GM04503 (cell line): ENCODE data around the gene DNAJC21.
"Not testable (repeated sequence)": the region's sequence is repeated elsewhere in the genome, so short reads cannot be mapped to it uniquely, and the experiment has no call there.

Experiments used
- DNase-seq: peaks from one replicate; pipeline ENCODE4 v3.0.0-alpha.2; 2012; ENCODE audit warnings: low read depth

DNAJC21 gene

GRCh38 chr5:34923694-34924461 lies 5.5 kb upstream of the DNAJC21 start:
- DNase-seq = peak; percentile 62

- no peak for DNase-seq
Measured at GRCh38 chr5:34924462-34924765, 4.9 kb upstream of the DNAJC21 start.

GRCh38 chr5:34926318-34926888 lies 3.0 kb upstream of the DNAJC21 start:
- DNase-seq = no peak

GRCh38 chr5:34927785-34928184 lies 1.6 kb upstream of the DNAJC21 start:
- DNase-seq = no peak

GRCh38 chr5:34928267-34928666 lies 1.1 kb upstream of the DNAJC21 start:
- DNase-seq = no peak

GRCh38 chr5:34929720-34930461 lies 532 bp downstream of the DNAJC21 start:
- peak; percentile 34 for DNase-seq

GRCh38 chr5:34930462-34930844 lies 1.1 kb downstream of the DNAJC21 start:
- peak; percentile 16 for DNase-seq

- DNase-seq = no peak
Measured at GRCh38 chr5:34930870-34931269, 1.5 kb downstream of the DNAJC21 start.

GRCh38 chr5:34932947-34933346 lies 3.6 kb downstream of the DNAJC21 start:
- no peak for DNase-seq

- DNase-seq = no peak
Measured at GRCh38 chr5:34941936-34942335, 12.6 kb downstream of the DNAJC21 start.

- DNase-seq = no peak
Measured at GRCh38 chr5:34944044-34944443, 14.7 kb downstream of the DNAJC21 start.

GRCh38 chr5:34944460-34945047 lies 15.2 kb downstream of the DNAJC21 start:
- no peak for DNase-seq

GRCh38 chr5:34957321-34957720 lies 28.0 kb downstream of the DNAJC21 start:
- DNase-seq = peak; percentile 47

- DNase-seq = no peak
Measured at GRCh38 chr5:34957857-34958690, 28.7 kb downstream of the DNAJC21 start.

- peak; percentile 13 for DNase-seq
Measured at GRCh38 chr5:34959323-34959722, 30.0 kb downstream of the DNAJC21 start.

GRCh38 chr5:34967540-34967939 lies 38.2 kb downstream of the DNAJC21 start:
- no peak for DNase-seq

- DNase-seq = no peak
Measured at GRCh38 chr5:34968258-34968657, 38.9 kb downstream of the DNAJC21 start.

GRCh38 chr5:34970552-34970951 lies 41.2 kb downstream of the DNAJC21 start:
- DNase-seq = no peak

GRCh38 chr5:34971655-34972054 lies 42.3 kb downstream of the DNAJC21 start:
- DNase-seq = not testable (repeated sequence)

- DNase-seq = no peak
Measured at GRCh38 chr5:34976347-34976746, 47.0 kb downstream of the DNAJC21 start.

- no peak for DNase-seq
Measured at GRCh38 chr5:34977934-34978613, 48.7 kb downstream of the DNAJC21 start.
